ENCODE results near the gene EXT2.

- TF ChIP-seq CTCF (IDR thresholded peaks at IDR 0.05): no peak
- TF ChIP-seq POLR2A (IDR thresholded peaks at IDR 0.05): no peak
These were observed 133.6 kb downstream of the EXT2 start for GRCh38 chr11:44229098-44229497.

All from testis (tissue), 2 donors.